ENCODE results near the gene TIAM1. TPM values are rescaled to one million over a fixed set of nuclear protein-coding genes. Genes with fewer than 3 reads are reported as not detected.
A peak's percentile ranks its signal among the peaks of the same experiment; 100 is the strongest.

Gene TIAM1
- total RNA-seq, 1 experiment from 2014 or later: 28.7 TPM

- TF ChIP-seq STAT6 (CRISPR knock-in tag; conservative IDR thresholded peaks at IDR 0.05; ENCODE audit: low read depth): no peak
- TF ChIP-seq JAZF1 (CRISPR knock-in tag; IDR thresholded peaks at IDR 0.05): no peak
Observed at GRCh38 chr21:31140025-31140424, 204.0 kb downstream of the TIAM1 start (continued).

- no peak for DNase-seq (ENCODE audit: low spot score)
- Mint-ChIP-seq H3K36me3 (peaks cover 33% of the 10 kb centered on the region), H3K4me1 (peaks cover 24% of the 10 kb centered on the region), H3K9me3 (no peaks in the 10 kb centered on the region), H3K4me3 (no peak overlapping the region), H3K27me3 (ENCODE audit: low read depth) (no peaks in the 10 kb centered on the region), H3K27ac (no peak overlapping the region)
- ChIA-PET POLR2A (no interaction called here), CTCF (no interaction called here)
- ATAC-seq: no peak
- TF ChIP-seq, protein P1, sequence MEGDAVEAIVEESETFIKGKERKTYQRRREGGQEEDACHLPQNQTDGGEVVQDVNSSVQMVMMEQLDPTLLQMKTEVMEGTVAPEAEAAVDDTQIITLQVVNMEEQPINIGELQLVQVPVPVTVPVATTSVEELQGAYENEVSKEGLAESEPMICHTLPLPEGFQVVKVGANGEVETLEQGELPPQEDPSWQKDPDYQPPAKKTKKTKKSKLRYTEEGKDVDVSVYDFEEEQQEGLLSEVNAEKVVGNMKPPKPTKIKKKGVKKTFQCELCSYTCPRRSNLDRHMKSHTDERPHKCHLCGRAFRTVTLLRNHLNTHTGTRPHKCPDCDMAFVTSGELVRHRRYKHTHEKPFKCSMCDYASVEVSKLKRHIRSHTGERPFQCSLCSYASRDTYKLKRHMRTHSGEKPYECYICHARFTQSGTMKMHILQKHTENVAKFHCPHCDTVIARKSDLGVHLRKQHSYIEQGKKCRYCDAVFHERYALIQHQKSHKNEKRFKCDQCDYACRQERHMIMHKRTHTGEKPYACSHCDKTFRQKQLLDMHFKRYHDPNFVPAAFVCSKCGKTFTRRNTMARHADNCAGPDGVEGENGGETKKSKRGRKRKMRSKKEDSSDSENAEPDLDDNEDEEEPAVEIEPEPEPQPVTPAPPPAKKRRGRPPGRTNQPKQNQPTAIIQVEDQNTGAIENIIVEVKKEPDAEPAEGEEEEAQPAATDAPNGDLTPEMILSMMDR (IDR thresholded peaks at IDR 0.05): no peak
- TF ChIP-seq FOXP1 (CRISPR knock-in tag; IDR thresholded peaks at IDR 0.05; ENCODE audit: borderline replicate concordance) (no peak), ELF4 (CRISPR knock-in tag; IDR thresholded peaks at IDR 0.05; ENCODE audit: low read depth) (no peak), OVOL2 (CRISPR knock-in tag; IDR thresholded peaks at IDR 0.05; ENCODE audit: borderline replicate concordance) (no peak), RORB (CRISPR knock-in tag; IDR thresholded peaks at IDR 0.05) (no peak), GTF2I (CRISPR knock-in tag; conservative IDR thresholded peaks at IDR 0.05) (no peak), ZBTB21 (CRISPR knock-in tag; IDR thresholded peaks at IDR 0.05; ENCODE audit: borderline replicate concordance) (no peak), KAT7 (CRISPR knock-in tag; IDR thresholded peaks at IDR 0.05; ENCODE audit: borderline replicate concordance) (no peak), MXD4 (CRISPR knock-in tag; IDR thresholded peaks at IDR 0.05; ENCODE audit: borderline replicate concordance) (no peak), GABPB1 (CRISPR knock-in tag; IDR thresholded peaks at IDR 0.05) (no peak), ATF1 (CRISPR knock-in tag; IDR thresholded peaks at IDR 0.05) (no peak), ZNF263 (CRISPR knock-in tag; IDR thresholded peaks at IDR 0.05; ENCODE audit: low read depth) (no peak), ZSCAN18 (CRISPR knock-in tag; IDR thresholded peaks at IDR 0.05) (no peak), TEAD1 (CRISPR knock-in tag; IDR thresholded peaks at IDR 0.05) (no peak), TP53 (CRISPR knock-in tag; IDR thresholded peaks at IDR 0.05) (no peak), ZNF138 (CRISPR knock-in tag; conservative IDR thresholded peaks at IDR 0.05) (no peak)
- TF ChIP-seq, protein P2, sequence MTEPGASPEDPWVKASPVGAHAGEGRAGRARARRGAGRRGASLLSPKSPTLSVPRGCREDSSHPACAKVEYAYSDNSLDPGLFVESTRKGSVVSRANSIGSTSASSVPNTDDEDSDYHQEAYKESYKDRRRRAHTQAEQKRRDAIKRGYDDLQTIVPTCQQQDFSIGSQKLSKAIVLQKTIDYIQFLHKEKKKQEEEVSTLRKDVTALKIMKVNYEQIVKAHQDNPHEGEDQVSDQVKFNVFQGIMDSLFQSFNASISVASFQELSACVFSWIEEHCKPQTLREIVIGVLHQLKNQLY (CRISPR knock-in tag; IDR thresholded peaks at IDR 0.05): no peak
Observed at GRCh38 chr21:31137960-31138359, 206.1 kb downstream of the TIAM1 start.

- Mint-ChIP-seq H3K36me3 (peaks cover 36% of the 10 kb centered on the region), H3K9me3 (no peaks in the 10 kb centered on the region), H3K27ac (no peak overlapping the region), H3K27me3 (ENCODE audit: low read depth) (no peaks in the 10 kb centered on the region), H3K4me1 (peaks cover 20% of the 10 kb centered on the region), H3K4me3 (no peak overlapping the region)
- ChIA-PET POLR2A (interaction anchor here (0.6 kb wide), 1 partner anchor 28 kb away, joined by 5 read pairs; no protein-coding TSS in a partner anchor), CTCF (no interaction called here)
- DNase-seq (ENCODE audit: low spot score) (no peak), ATAC-seq (peak; percentile 18; the same call in 1 of the 2 replicates)
- no peak for TF ChIP-seq ZNF263 (CRISPR knock-in tag; IDR thresholded peaks at IDR 0.05; ENCODE audit: low read depth)
- TF ChIP-seq, protein P3, sequence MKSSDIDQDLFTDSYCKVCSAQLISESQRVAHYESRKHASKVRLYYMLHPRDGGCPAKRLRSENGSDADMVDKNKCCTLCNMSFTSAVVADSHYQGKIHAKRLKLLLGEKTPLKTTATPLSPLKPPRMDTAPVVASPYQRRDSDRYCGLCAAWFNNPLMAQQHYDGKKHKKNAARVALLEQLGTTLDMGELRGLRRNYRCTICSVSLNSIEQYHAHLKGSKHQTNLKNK (CRISPR knock-in tag; IDR thresholded peaks at IDR 0.05): no peak
- TF ChIP-seq, protein P4, sequence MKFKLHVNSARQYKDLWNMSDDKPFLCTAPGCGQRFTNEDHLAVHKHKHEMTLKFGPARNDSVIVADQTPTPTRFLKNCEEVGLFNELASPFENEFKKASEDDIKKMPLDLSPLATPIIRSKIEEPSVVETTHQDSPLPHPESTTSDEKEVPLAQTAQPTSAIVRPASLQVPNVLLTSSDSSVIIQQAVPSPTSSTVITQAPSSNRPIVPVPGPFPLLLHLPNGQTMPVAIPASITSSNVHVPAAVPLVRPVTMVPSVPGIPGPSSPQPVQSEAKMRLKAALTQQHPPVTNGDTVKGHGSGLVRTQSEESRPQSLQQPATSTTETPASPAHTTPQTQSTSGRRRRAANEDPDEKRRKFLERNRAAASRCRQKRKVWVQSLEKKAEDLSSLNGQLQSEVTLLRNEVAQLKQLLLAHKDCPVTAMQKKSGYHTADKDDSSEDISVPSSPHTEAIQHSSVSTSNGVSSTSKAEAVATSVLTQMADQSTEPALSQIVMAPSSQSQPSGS (CRISPR knock-in tag; IDR thresholded peaks at IDR 0.05; ENCODE audit: borderline replicate concordance, low read depth): no peak
- no peak for TF ChIP-seq MYBL2 (CRISPR knock-in tag; IDR thresholded peaks at IDR 0.05)
- no peak for TF ChIP-seq CDX4 (CRISPR knock-in tag; IDR thresholded peaks at IDR 0.05; ENCODE audit: borderline replicate concordance)
- TF ChIP-seq, protein P5, sequence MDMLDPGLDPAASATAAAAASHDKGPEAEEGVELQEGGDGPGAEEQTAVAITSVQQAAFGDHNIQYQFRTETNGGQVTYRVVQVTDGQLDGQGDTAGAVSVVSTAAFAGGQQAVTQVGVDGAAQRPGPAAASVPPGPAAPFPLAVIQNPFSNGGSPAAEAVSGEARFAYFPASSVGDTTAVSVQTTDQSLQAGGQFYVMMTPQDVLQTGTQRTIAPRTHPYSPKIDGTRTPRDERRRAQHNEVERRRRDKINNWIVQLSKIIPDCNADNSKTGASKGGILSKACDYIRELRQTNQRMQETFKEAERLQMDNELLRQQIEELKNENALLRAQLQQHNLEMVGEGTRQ (CRISPR knock-in tag; IDR thresholded peaks at IDR 0.05): no peak
Observed at GRCh38 chr21:31136891-31137290, 207.2 kb downstream of the TIAM1 start.

Data from WTC11 (cell line).